Vagina (tissue), 2 donors: ENCODE data around the gene EHD3. TPM values are rescaled to one million over a fixed set of nuclear protein-coding genes. Genes with fewer than 3 reads are reported as not detected.
A peak's percentile ranks its signal among the peaks of the same experiment; 100 is the strongest.

ENCODE experiments used
- DNase-seq, 2 donors: peaks; one replicate each; pipeline ENCODE4 v3.0.0-alpha.2; 2017; ENCODE audit errors: extremely low spot score in 2 of 2
- H3K27ac ChIP-seq: fragments of 200-600 bp; sonication (generic); one replicate; pipeline ENCODE4 v1.5.1; 2019
- H3K27me3 ChIP-seq: fragments of 200-600 bp; sonication (generic); one replicate; pipeline ENCODE4 v1.5.1; 2019
- H3K36me3 ChIP-seq, 2 donors: fragments of 200-600 bp; sonication (generic); one replicate each; pipeline ENCODE4 v1.5.1; 2017 to 2019
- H3K4me1 ChIP-seq: fragments of 200-600 bp; sonication (generic); one replicate; pipeline ENCODE4 v1.5.1; 2019
- H3K4me3 ChIP-seq, 2 donors: fragments of 200-600 bp; sonication (generic); 1 replicate in 1 of 2; 2 replicates in 1 of 2; pipeline ENCODE4 v1.5.1; 2016 to 2019
- H3K9me3 ChIP-seq: fragments of 200-600 bp; sonication (generic); one replicate; pipeline ENCODE4 v1.5.1; 2019
- CTCF ChIP-seq, 3 experiments: fragments of 450-650 bp in 2 of 3; fragments of 200-600 bp in 1 of 3; sonication (generic) in 1 of 3; IDR thresholded peaks; one replicate each; pipeline ENCODE4 v1.5.1; 2017 to 2019; ENCODE audit warnings: antibody characterized with exemption in 3 of 3, mild to moderate bottlenecking in 2 of 3, moderate library complexity in 2 of 3
- POLR2A ChIP-seq, 2 donors: fragments of 450-650 bp; IDR thresholded peaks; one replicate each; pipeline ENCODE4 v1.6.1; 2017; ENCODE audit warnings: antibody characterized with exemption in 2 of 2, mild to moderate bottlenecking in 2 of 2, moderate library complexity in 2 of 2
- POLR2AphosphoS5 ChIP-seq, 2 donors: sonication (generic); formaldehyde crosslinking; IDR thresholded peaks; one replicate each; pipeline ENCODE4 v1.9.0; 2017; ENCODE audit warnings: antibody characterized with exemption in 2 of 2, mild to moderate bottlenecking in 2 of 2, low read depth in 1 of 2; ENCODE audit not compliant: insufficient read depth in 1 of 2
- intact Hi-C: fragments of 100-400 bp; cut with DNase I; formaldehyde crosslinking; loops from one replicate; pipeline ENCODE4 v1.15.1; 2023
- total RNA-seq: library from RNA; depleted of rRNA; stranded (reverse); fragments of >200 nt; gene quantifications from one replicate; pipeline ENCODE4 v1.2.3, GENCODE V29; 2016

Gene EHD3
- total RNA-seq, 1 donor from 2014 or later: 10.3 TPM

GRCh38 chr2:31227711-31228125, 6.2 kb upstream of the EHD3 start:
- H3K27ac ChIP-seq: no peak overlapping the region
- intact Hi-C loops: no loop called here
- TF ChIP-seq POLR2A (IDR thresholded peaks at IDR 0.05): no peak
- TF ChIP-seq POLR2AphosphoS5 (IDR thresholded peaks at IDR 0.05; ENCODE audit: insufficient read depth in 1 of 2, low read depth in 1 of 2): peak in 1 of 2 donors; percentile 46

GRCh38 chr2:31228717-31229116, 5.2 kb upstream of the EHD3 start:
- H3K4me3 ChIP-seq: no peak overlapping the region
- no peaks in the 10 kb centered on the region for H3K9me3 ChIP-seq
- H3K4me1 ChIP-seq: peaks cover 8% of the 10 kb centered on the region
- H3K27me3 ChIP-seq: no peaks in the 10 kb centered on the region
- intact Hi-C loops: no loop called here
- DNase-seq: peak; percentile 37 to 58
- no peak for TF ChIP-seq POLR2AphosphoS5 (IDR thresholded peaks at IDR 0.05; ENCODE audit: insufficient read depth in 1 of 2, low read depth in 1 of 2)
- H3K36me3 ChIP-seq: no peaks in the 10 kb centered on the region
- no peak overlapping the region for H3K27ac ChIP-seq

More at GRCh38 chr2:31227711-31228125, 6.2 kb upstream of the EHD3 start:
- H3K4me1 ChIP-seq: peaks cover 8% of the 10 kb centered on the region
- H3K27me3 ChIP-seq: no peaks in the 10 kb centered on the region
- peak; percentile 56 to 79 for DNase-seq
- no peak overlapping the region for H3K4me3 ChIP-seq
- no peaks in the 10 kb centered on the region for H3K9me3 ChIP-seq
- no peaks in the 10 kb centered on the region for H3K36me3 ChIP-seq

- DNase-seq: no peak
- no peak overlapping the region for H3K4me3 ChIP-seq
- intact Hi-C loops: no loop called here
- TF ChIP-seq POLR2A (IDR thresholded peaks at IDR 0.05) (no peak), POLR2AphosphoS5 (IDR thresholded peaks at IDR 0.05; ENCODE audit: insufficient read depth in 1 of 2, low read depth in 1 of 2) (no peak), CTCF (IDR thresholded peaks at IDR 0.05) (no peak)
- H3K27me3 ChIP-seq: no peaks in the 10 kb centered on the region
- peaks cover 21% of the 10 kb centered on the region for H3K4me1 ChIP-seq
- no peaks in the 10 kb centered on the region for H3K36me3 ChIP-seq
- H3K9me3 ChIP-seq: no peaks in the 10 kb centered on the region
- no peak overlapping the region for H3K27ac ChIP-seq
These were observed 3.2 kb upstream of the EHD3 start for GRCh38 chr2:31230751-31231150.

- peak in 1 of 2 donors; percentile 60 for DNase-seq
- H3K27ac ChIP-seq: no peak overlapping the region
- H3K36me3 ChIP-seq: no peaks in the 10 kb centered on the region
- no peaks in the 10 kb centered on the region for H3K9me3 ChIP-seq
- no peak overlapping the region for H3K4me3 ChIP-seq
- H3K4me1 ChIP-seq: peaks cover 23% of the 10 kb centered on the region
- no peak for TF ChIP-seq POLR2A (IDR thresholded peaks at IDR 0.05)
- TF ChIP-seq POLR2AphosphoS5 (IDR thresholded peaks at IDR 0.05; ENCODE audit: insufficient read depth in 1 of 2, low read depth in 1 of 2): no peak
- no peak for TF ChIP-seq CTCF (IDR thresholded peaks at IDR 0.05)
- intact Hi-C loops: no loop called here
- H3K27me3 ChIP-seq: no peaks in the 10 kb centered on the region
These were observed 2.2 kb upstream of the EHD3 start for GRCh38 chr2:31231571-31232302.

GRCh38 chr2:31232586-31232985, 1.4 kb upstream of the EHD3 start:
- TF ChIP-seq POLR2AphosphoS5 (IDR thresholded peaks at IDR 0.05; ENCODE audit: insufficient read depth in 1 of 2, low read depth in 1 of 2) (no peak), CTCF (IDR thresholded peaks at IDR 0.05) (no peak), POLR2A (IDR thresholded peaks at IDR 0.05) (no peak)
- no peaks in the 10 kb centered on the region for H3K27me3 ChIP-seq
- peaks cover 20% of the 10 kb centered on the region for H3K4me1 ChIP-seq
- intact Hi-C loops: no loop called here
- H3K27ac ChIP-seq: no peak overlapping the region
- peak in 1 of 2 donors; percentile 61 for DNase-seq
- no peak overlapping the region for H3K4me3 ChIP-seq
- H3K9me3 ChIP-seq: no peaks in the 10 kb centered on the region
- no peaks in the 10 kb centered on the region for H3K36me3 ChIP-seq

GRCh38 chr2:31233231-31233630, 721 bp upstream of the EHD3 start:
- Histone ChIP-seq H3K36me3 (no peaks in the 10 kb centered on the region), H3K27me3 (no peaks in the 10 kb centered on the region), H3K4me1 (peaks cover 23% of the 10 kb centered on the region), H3K4me3 (peak overlapping the region in 1 of 2 donors; percentile 57), H3K9me3 (no peaks in the 10 kb centered on the region), H3K27ac (no peak overlapping the region)
- peak in 1 of 2 donors; percentile 58 for DNase-seq
- intact Hi-C loops: no loop called here
- TF ChIP-seq POLR2A (IDR thresholded peaks at IDR 0.05) (no peak), POLR2AphosphoS5 (IDR thresholded peaks at IDR 0.05; ENCODE audit: insufficient read depth in 1 of 2, low read depth in 1 of 2) (no peak), CTCF (IDR thresholded peaks at IDR 0.05) (no peak)
